Cardiac muscle cell (in vitro differentiated cells and primary cell): Measurements from ENCODE around the gene C2CD4A. TPM values are rescaled to one million over a fixed set of nuclear protein-coding genes. Genes with fewer than 3 reads are reported as not detected.

Source experiments
- DNase-seq, 2 donors: peaks; one replicate each; pipeline versions ENCODE4 v3.0.0 to v3.0.0-alpha.2; 2010 to 2017; ENCODE audit warnings: low read depth in 1 of 2, low spot score in 1 of 2
- H3K27ac ChIP-seq: fragments of 200-600 bp; sonication (generic); 2 replicates; pipeline ENCODE4 v1.5.1; 2016
- H3K27me3 ChIP-seq: fragments of 200-600 bp; sonication (generic); 2 replicates; pipeline ENCODE4 v1.6.0; 2016; ENCODE audit warnings: control low read depth
- H3K36me3 ChIP-seq: fragments of 200-600 bp; sonication (generic); 2 replicates; pipeline ENCODE4 v1.5.1; 2016; ENCODE audit warnings: control low read depth
- H3K4me1 ChIP-seq: fragments of 200-600 bp; sonication (generic); 2 replicates; pipeline ENCODE4 v1.8.1; 2017; ENCODE audit warnings: low read depth, mild to moderate bottlenecking, mixed run types
- H3K4me3 ChIP-seq: fragments of 200-600 bp; sonication (generic); 2 replicates; pipeline ENCODE4 v1.5.1; 2016; ENCODE audit warnings: mild to moderate bottlenecking
- H3K9me3 ChIP-seq: fragments of 200-600 bp; sonication (generic); 2 replicates; pipeline ENCODE4 v1.5.1; 2017; ENCODE audit warnings: low read depth, mild to moderate bottlenecking, control low read depth
- polyA plus RNA-seq: library from polyadenylated mRNA; unstranded; fragments of >200 nt; fragmentation: Nextera tagmentation; extraction: Ambion mirVana; gene quantifications from 2 replicates; pipeline ENCODE4 v1.2.1, GENCODE V29; 2016
- total RNA-seq: library from RNA; depleted of rRNA; stranded (reverse); fragments of >200 nt; gene quantifications from 2 replicates; pipeline ENCODE4 v1.2.3, GENCODE V29; 2016
- TF ChIP-seq, protein P1 (sequence below): IDR thresholded peaks from 2 replicates; pipeline ENCODE4 v1.5.1; 2012; ENCODE audit warnings: low read depth, mild to moderate bottlenecking, low read length

The C2CD4A gene
- total and polyA plus RNA-seq, 2 experiments from 2014 or later = not detected

DNA sequence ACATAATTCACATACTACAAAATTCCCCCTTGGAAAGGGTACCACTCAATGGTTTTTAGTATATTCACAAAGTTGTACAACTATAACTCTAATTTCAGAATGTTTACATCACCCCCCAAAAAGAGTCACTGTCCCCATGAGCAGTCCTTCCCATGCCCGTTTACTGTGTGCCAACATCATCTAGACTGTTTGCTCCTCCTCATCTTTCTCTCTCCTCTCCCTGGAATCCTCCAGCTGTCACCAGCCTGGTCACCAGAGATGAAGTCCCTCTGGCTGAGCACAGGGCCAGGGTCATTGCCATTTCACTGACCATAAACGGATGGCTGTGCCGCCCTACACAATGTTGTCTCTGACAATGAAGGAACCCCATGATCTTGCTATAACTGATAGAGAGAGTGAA is 53.1 kb downstream of the C2CD4A start:
- Histone ChIP-seq H3K36me3 (no peaks in the 10 kb centered on the region), H3K27me3 (no peaks in the 10 kb centered on the region), H3K27ac (no peak overlapping the region), H3K4me1 (no peaks in the 10 kb centered on the region), H3K4me3 (no peak overlapping the region), H3K9me3 (no peaks in the 10 kb centered on the region)
- TF ChIP-seq, protein P1, sequence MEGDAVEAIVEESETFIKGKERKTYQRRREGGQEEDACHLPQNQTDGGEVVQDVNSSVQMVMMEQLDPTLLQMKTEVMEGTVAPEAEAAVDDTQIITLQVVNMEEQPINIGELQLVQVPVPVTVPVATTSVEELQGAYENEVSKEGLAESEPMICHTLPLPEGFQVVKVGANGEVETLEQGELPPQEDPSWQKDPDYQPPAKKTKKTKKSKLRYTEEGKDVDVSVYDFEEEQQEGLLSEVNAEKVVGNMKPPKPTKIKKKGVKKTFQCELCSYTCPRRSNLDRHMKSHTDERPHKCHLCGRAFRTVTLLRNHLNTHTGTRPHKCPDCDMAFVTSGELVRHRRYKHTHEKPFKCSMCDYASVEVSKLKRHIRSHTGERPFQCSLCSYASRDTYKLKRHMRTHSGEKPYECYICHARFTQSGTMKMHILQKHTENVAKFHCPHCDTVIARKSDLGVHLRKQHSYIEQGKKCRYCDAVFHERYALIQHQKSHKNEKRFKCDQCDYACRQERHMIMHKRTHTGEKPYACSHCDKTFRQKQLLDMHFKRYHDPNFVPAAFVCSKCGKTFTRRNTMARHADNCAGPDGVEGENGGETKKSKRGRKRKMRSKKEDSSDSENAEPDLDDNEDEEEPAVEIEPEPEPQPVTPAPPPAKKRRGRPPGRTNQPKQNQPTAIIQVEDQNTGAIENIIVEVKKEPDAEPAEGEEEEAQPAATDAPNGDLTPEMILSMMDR = no peak
- no peak for DNase-seq

Other genes starting within 250 kb of the C2CD4A start
- 13.8 and 31.8 TPM in 2 replicates for gene VPS13C, start 6.5 kb upstream of the C2CD4A start, total RNA-seq
- 4.5 and 8.8 TPM in 2 replicates for gene VPS13C, start 6.5 kb upstream of the C2CD4A start, polyA plus RNA-seq
- 0.15 TPM in 1 of 2 replicates, not detected in the other for gene C2CD4B, start 98.3 kb downstream of the C2CD4A start, total RNA-seq
- not detected in 2 replicates for gene C2CD4B, start 98.3 kb downstream of the C2CD4A start, polyA plus RNA-seq